ENCODE data around the gene WDR62.

The WDR62 gene

DNA sequence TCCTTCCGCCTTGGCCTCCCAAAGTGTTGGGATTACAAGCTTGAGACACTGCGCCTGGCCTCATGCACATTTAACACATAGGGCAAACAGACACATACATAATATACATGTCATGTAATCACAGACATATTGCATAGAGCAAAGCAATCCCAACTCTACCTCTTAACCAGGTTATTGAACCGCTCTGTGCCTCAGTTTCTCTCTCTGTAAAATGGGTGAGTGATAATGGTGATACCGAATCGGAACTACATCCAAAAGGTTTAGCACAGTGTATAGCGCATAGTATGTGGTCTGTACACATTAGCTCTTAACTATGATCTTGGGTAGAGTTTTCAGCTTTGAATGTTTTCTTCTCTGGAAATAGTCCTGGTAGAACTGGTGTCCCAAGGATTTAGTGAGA, 89.9 kb downstream of the WDR62 start:
- FAIRE-seq, result no peak

DNA sequence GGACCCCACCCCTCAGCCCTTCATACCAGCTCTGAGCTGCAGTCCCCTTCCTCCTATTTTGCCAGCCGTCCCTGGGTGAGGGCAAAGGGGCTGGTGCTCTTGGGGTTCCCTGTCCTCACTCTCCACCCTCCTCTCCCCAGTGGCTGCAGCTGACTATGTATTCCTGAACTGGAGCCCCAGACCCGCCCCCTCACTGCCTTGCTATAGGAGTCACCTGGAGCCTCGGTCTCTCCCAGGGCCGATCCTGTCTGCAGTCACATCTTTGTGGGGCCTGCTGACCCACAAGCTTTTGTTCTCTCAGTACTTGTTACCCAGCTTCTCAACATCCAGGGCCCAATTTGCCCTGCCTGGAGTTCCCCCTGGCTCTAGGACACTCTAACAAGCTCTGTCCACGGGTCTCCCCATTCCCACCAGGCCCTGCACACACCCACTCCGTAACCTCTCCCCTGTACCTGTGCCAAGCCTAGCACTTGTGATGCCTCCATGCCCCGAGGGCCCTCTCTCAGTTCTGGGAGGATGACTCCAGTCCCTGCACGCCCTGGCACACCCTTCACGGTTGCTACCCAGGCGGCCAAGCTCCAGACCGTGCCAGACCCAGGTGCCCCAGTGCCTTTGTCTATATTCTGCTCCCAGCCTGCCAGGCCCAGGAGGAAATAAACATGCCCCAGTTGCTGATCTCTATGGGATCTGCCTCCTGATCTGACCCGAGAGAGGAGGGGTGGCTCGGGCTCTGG, 95.1 kb downstream of the WDR62 start:
- FAIRE-seq, result no peak

DNA sequence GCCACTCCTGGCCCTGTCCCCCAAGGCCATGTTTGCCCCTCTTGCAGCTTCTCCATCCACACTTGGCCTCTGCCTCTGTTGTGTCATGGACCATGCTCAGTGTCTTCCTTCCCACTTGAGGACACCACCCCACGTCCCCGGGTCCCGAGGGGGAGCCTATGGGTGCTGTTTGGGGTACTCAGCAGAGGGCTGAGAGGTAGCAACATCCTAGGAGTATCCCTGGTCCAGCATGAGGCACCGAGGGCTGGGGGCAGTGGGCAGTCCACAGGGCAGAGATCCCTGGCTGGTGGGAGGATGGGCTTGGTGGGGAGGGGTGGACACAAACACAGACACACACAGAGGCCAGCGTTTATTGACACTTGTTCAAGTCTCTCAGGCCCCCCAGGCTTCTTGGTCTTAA, 95.9 kb downstream of the WDR62 start:
- no peak for FAIRE-seq

DNA sequence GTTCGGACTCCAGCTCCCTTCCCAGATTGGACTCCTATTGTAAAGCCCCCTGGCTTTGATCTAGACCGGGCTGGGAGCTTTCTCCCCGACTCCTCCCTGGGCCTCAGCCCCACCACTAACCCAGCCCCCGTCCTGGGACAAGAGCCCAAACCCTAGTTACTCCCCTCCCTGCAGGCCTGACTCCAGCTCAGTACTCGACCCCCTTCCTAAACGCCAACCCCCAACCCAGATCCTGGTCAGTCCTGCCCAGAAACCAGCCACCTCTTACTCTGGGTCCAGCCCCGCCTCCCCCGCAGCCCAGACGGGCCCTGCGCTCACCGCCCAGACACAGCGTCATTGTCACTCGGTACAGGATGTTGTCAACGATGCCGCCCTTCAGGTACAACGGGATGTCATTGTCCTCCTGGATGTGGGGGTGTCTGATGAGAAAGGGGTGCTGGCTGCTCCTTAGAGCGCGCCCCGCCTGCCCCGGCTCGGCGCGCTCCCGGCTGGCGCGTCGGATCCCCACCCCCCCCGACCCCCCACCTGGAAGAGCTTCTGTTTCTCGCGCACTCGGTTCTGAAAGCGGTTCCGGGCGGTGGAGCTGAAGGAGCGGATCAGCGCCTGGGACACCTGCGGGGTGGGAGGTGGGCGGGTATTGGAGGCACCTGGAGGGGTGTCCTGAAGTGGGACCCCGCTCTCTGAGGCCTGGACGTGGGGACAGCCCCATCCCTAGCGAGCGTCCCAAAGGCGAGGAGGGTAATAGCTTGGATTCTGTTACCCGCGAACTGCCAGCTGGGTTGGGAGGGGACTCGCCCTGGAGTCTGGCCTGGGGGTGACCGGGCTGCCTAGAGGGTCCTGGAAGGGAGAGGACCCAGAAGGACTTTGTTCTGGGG, 96.7 kb downstream of the WDR62 start:
- no peak for FAIRE-seq

DNA sequence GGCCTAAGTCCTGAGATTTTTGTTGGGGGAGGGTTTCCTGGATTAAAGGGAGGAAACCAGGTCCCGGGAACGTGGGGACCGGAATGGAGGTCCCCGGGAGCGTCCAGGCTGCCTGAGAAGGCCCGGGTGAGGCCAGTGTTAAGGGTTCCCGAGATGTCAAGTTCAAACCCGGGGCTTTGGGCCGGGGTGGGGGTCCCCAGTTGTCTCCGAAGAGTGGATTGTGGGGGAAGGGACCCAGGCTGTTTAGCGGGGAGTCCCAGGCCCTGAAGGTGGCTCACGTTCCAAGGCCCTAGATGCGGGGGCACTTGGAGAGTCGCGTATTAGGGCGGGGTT, 97.3 kb downstream of the WDR62 start:
- no peak for FAIRE-seq

DNA sequence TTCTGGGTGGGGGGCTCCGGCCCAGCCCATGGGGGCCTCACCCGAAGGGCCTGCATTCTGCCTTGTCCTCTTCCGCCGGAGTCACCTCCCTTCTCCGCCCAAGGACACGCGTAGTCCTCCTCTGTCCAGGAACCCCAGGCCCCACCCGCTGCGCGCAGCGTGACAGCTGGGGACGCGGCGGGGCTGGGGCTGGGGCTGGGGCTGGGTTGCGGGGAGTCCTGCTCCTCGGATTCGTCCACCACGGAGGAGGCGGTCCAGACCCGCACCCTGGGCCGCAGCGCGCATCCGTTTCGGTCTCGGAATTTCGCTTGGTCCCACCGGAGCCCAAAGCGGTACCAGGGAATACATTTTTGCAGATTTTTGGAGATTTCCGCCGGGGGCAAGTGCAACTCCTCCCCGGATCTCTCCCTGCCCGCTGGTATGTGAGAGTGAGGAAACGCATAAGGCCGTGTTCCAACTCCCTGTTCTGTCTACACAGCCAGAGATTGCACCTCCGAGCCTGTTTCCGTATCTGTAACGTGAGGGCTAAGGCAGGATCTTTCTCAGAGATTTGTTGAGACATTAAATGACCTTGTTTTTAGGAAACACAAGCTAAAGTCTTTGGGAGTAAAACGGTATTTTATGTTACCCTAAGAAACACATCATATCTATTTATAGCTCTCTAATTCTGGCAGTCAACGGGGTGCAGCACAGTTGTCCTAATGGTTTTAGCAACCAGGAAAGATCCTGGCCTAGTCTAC, 97.8 kb downstream of the WDR62 start, which contains the start of gene COX7A1:
Gene COX7A1 (minus strand): TSS at position 96 of the 740 bp plus-strand sequence. CDS start 40 bp downstream, at position 56.
- no peak for FAIRE-seq

DNA sequence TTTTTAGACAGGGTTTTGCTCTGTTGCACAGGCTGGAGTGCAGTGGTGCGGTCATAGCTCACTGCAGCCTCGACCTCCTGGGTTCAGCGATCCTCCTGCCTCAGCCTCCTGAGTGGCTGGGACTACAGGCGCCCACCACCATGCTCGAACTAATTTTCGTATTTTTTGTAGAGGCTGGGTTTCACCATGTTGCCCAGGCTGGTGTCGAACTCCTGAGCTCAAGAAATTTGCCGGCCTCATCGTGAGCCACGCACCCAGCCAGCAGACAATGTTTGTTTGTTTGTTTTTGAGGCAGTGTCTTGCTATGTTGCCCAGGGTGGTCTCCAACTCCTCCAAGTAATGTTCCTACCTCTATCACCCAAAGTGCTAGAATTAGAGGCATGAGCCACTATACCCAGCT, 98.4 kb downstream of the WDR62 start:
- no peak for FAIRE-seq

Measured in endometrium (tissue), 2 donors.